HepG2 (cell line): ENCODE results near the gene COA3. TPM values are rescaled to one million over a fixed set of nuclear protein-coding genes. Genes with fewer than 3 reads are reported as not detected.

Source experiments
- ARNT ChIP-seq: fragments of 450-650 bp; IDR thresholded peaks from 2 replicates; pipeline ENCODE4 v1.6.1; 2017
- ATF3 ChIP-seq: sonication (generic); formaldehyde crosslinking; IDR thresholded peaks from 2 replicates; pipeline ENCODE4 v1.4.0; 2020; ENCODE audit warnings: missing genetic modification reagents
- CREB3 ChIP-seq: sonication (generic); formaldehyde crosslinking; IDR thresholded peaks from 2 replicates; pipeline ENCODE4 v1.5.0; 2020; ENCODE audit warnings: missing genetic modification reagents
- ESRRA ChIP-seq: sonication (generic); formaldehyde crosslinking; IDR thresholded peaks from 2 replicates; pipeline ENCODE4 v1.5.1; 2020; ENCODE audit warnings: mild to moderate bottlenecking, low read depth, missing genetic modification reagents
- FOXO4 ChIP-seq: sonication (generic); formaldehyde crosslinking; conservative IDR thresholded peaks from 2 replicates; pipeline ENCODE4 v1.8.1; 2023; ENCODE audit warnings: missing genetic modification reagents
- ISL2 ChIP-seq: sonication (generic); formaldehyde crosslinking; IDR thresholded peaks from 2 replicates; pipeline ENCODE4 v1.5.0; 2020; ENCODE audit warnings: missing genetic modification reagents
- KDM1A ChIP-seq: IDR thresholded peaks from 2 replicates; pipeline ENCODE4 v1.6.1; 2016; ENCODE audit warnings: missing compliant biosample characterization
- MAFK ChIP-seq, 2 experiments: IDR thresholded peaks in 1 of 2; conservative IDR thresholded peaks in 1 of 2; 2 replicates each; pipeline ENCODE4 v1.6.1; 2011; ENCODE audit warnings: improper control_type of control experiment in 2 of 2, low read length in 2 of 2
- RFX3 ChIP-seq: IDR thresholded peaks from 2 replicates; pipeline ENCODE4 v1.6.1; 2016; ENCODE audit warnings: missing biosample characterization, missing genetic modification reagents
- RORA ChIP-seq: sonication (generic); formaldehyde crosslinking; IDR thresholded peaks from 2 replicates; pipeline ENCODE4 v1.5.0; 2020; ENCODE audit warnings: mild to moderate bottlenecking, missing genetic modification reagents, moderate library complexity
- SNAI1 ChIP-seq: sonication (generic); formaldehyde crosslinking; IDR thresholded peaks from 2 replicates; pipeline ENCODE4 v1.5.0; 2020; ENCODE audit warnings: mild to moderate bottlenecking, missing genetic modification reagents, borderline replicate concordance
- TCF12 ChIP-seq, 2 experiments: fragments of 450-650 bp in 1 of 2; sonication (generic) in 1 of 2; formaldehyde crosslinking in 1 of 2; IDR thresholded peaks; 2 replicates each; pipeline versions ENCODE4 v1.6.1 to v1.8.0; 2017 to 2022; ENCODE audit warnings: antibody characterized with exemption in 1 of 2, mild to moderate bottlenecking in 1 of 2, missing genetic modification reagents in 1 of 2, moderate library complexity in 1 of 2
- TEAD2 ChIP-seq: sonication (generic); formaldehyde crosslinking; IDR thresholded peaks from 2 replicates; pipeline ENCODE4 v1.9.0; 2021; ENCODE audit warnings: missing genetic modification reagents
- U2AF1 ChIP-seq: fragments of 200-400 bp; formaldehyde crosslinking; optimal IDR thresholded peaks from 2 replicates; pipeline ENCODE3; 2017; ENCODE audit warnings: mild to moderate bottlenecking, low read depth, low read length
- YEATS2 ChIP-seq: sonication (generic); formaldehyde crosslinking; IDR thresholded peaks from 2 replicates; pipeline ENCODE4 v1.4.0; 2020; ENCODE audit warnings: missing genetic modification reagents, borderline replicate concordance
- ZNF207 ChIP-seq: fragments of 450-650 bp; IDR thresholded peaks from 2 replicates; pipeline ENCODE4 v1.6.1; 2016; ENCODE audit warnings: antibody characterized with exemption, borderline replicate concordance
- ZNF407 ChIP-seq: sonication (generic); formaldehyde crosslinking; IDR thresholded peaks from one replicate; pipeline ENCODE4 v1.5.1; 2020; ENCODE audit warnings: mild to moderate bottlenecking, missing genetic modification reagents; ENCODE audit errors: not compliant biosample characterization
- ZNF562 ChIP-seq: sonication (generic); formaldehyde crosslinking; IDR thresholded peaks from 2 replicates; pipeline ENCODE4 v1.8.0; 2022; ENCODE audit warnings: missing genetic modification reagents, borderline replicate concordance
- ZNF569 ChIP-seq: sonication (generic); formaldehyde crosslinking; IDR thresholded peaks from 2 replicates; pipeline ENCODE4 v1.5.0; 2020; ENCODE audit warnings: mild to moderate bottlenecking, missing genetic modification reagents, moderate library complexity, borderline replicate concordance
- polyA plus RNA-seq, 8 experiments: library from polyadenylated mRNA; depleted of rRNA in 3 of 8; stranded (reverse) in 7 of 8; unstranded in 1 of 8; fragments of >200 nt; fragmentation: Illumina TruSeq in 4 of 8; extraction: Trizol in 4 of 8; gene quantifications; 2 replicates each; pipeline versions ENCODE4 v1.2.1 to v1.2.3, GENCODE V29; 2011 to 2016; ENCODE audit warnings: low read depth in 4 of 8, missing spikeins in 1 of 8, mixed read lengths in 1 of 8; ENCODE audit not compliant: insufficient read depth in 1 of 8
- total RNA-seq, 5 experiments: library from RNA; depleted of rRNA; stranded (reverse); fragments of >200 nt; fragmentation: Illumina TruSeq; extraction: Trizol; gene quantifications; 2 replicates each; pipeline ENCODE4 v1.2.3, GENCODE V29; 2016; ENCODE audit warnings: low read depth in 1 of 5

Gene COA3
- total and polyA plus RNA-seq, 2 of the 13 experiments (the other 11 are each of a cell fraction or from before 2014, with no cell fraction given), result 133 to 202 TPM

GRCh38 chr17:42819939-42820535 is 21.5 kb upstream of the COA3 start (continued):
- no peak for TF ChIP-seq TCF12 (IDR thresholded peaks at IDR 0.05)
- TF ChIP-seq TCF12 (CRISPR knock-in tag; IDR thresholded peaks at IDR 0.05), result no peak
- TF ChIP-seq ISL2 (CRISPR knock-in tag), result no peak
- no peak for TF ChIP-seq ATF3 (CRISPR knock-in tag)
- no peak for TF ChIP-seq TEAD2 (CRISPR knock-in tag)
- TF ChIP-seq CREB3, result no peak
- TF ChIP-seq RORA (CRISPR knock-in tag), result no peak
- TF ChIP-seq ARNT, result no peak
- TF ChIP-seq ZNF207, result no peak
- no peak for TF ChIP-seq SNAI1 (CRISPR knock-in tag)
- no peak for TF ChIP-seq ESRRA (CRISPR knock-in tag)
- no peak for TF ChIP-seq ZNF569 (CRISPR knock-in tag)
- TF ChIP-seq RFX3 (CRISPR knock-in tag), result no peak
- TF ChIP-seq FOXO4 (CRISPR knock-in tag), result no peak
- TF ChIP-seq KDM1A, result no peak
- peak; percentile 23 to 42; a peak in 1 of 4 replicates for TF ChIP-seq MAFK (conservative IDR thresholded peaks at IDR 0.05 in 1 of 2, IDR thresholded peaks at IDR 0.05 in 1 of 2; ENCODE audit: low read length in 2 of 2)
- TF ChIP-seq ZNF407 (CRISPR knock-in tag), result no peak
- TF ChIP-seq ZNF562 (CRISPR knock-in tag), result no peak
- no peak for TF ChIP-seq YEATS2
- TF ChIP-seq U2AF1, result no peak
